GM18517 (cell line): Measurements from ENCODE around the gene USP35.
"Not testable (repeated sequence)": the region's sequence is repeated elsewhere in the genome, so short reads cannot be mapped to it uniquely, and the experiment has no call there.

Source experiments
- ATAC-seq: cut with Tn5 transposase; IDR thresholded peaks from one replicate; pipeline ENCODE4 v1.9.1; 2021; ENCODE audit warnings: mild to moderate bottlenecking, moderate library complexity; ENCODE audit not compliant: unreplicated experiment

USP35 gene

DNA sequence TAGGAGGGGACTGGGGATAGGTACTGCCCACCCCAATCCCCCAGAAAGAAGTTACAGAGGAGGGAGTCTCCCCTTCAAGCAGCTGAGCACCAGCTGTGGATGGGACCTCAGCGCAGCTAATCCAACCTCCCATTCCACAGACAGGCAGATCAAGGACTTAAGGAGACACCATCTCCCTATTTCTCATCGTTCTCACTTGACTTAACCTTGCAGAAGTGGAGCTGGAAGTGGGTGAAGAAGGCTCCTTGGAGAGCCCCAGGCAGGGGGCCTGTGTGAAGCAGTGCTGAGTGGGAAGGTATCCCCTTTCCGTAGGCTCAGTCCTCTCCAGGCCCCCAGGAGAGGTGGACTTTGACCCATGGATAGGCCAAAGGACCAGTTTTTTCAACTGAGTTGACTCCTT is 27.3 kb downstream of the USP35 start:
- no peak for ATAC-seq

DNA sequence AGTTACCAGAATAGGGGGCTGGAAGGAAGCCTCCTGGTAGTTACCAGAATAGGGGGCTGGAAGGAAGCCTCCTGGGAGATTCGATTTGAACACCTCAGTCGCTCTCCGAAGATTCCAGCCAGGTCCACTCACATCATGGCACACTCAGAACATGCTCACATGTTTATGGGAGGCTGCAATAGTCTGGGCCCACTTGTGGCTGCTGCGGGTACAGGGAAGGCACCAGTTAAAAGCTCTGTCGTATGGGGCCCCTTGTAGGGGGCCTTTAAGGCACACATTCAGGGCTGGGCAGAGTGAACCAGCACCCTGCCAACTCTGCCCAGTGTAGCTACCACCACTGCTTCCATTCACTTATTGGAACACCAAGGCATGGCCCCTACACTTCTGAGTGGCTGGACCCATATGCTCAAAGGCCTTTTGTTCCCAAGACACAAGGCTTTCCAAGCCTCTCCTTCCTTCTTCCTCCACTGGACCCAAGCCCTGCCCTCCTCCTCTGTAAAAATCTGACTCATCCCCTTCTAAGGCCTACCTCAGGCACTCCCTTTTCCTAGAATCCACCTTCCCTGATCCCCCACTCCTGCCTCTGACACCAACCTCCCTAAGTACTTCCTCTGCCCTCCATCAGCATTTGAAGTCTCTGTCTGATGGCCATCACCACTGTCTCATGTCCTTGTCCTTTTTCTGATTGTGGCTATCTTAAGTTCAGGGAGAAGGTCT is 28.0 kb downstream of the USP35 start:
- ATAC-seq = no peak

DNA sequence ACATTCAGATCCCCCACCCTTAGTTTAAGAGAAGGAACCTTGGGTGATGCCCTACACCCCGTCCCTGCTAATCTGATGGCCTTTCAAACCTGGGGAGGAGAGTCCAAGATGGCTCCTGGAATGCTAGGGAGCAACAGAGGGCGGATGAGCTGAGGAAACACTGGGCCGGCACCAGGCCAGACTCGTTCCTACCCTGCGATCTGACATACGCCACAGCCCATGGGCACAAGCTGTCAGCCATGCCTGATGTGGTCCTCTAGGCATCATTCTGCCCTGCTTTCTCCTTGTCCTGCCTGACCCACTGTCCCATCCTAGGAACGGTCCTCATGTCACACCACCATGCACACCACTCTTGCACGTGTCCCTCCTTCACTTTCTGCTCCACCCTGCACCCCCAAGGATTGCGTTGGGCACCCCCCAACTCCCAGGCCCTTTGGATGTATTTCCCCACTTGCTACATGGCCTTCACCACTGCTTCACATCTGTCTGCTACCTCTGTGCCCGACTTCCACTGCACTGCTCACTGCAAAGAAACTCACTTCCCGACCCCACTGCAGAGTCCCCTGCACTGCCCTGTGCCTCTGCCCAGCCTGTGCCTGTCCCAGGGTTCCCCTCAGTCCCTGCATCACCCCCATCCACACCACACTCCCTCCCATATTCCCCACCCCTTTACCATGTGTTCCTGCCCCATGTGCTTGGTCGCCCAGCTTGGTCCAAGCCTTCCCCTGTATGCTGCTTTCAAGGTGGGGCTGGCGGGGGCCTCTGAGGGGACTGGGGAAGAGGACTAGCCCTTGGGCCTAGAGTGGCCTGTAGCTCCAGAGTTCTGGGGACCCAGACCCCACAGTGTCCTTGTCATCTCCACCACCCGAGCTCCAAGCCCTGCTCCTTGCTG is 29.2 kb downstream of the USP35 start:
- no peak for ATAC-seq

DNA sequence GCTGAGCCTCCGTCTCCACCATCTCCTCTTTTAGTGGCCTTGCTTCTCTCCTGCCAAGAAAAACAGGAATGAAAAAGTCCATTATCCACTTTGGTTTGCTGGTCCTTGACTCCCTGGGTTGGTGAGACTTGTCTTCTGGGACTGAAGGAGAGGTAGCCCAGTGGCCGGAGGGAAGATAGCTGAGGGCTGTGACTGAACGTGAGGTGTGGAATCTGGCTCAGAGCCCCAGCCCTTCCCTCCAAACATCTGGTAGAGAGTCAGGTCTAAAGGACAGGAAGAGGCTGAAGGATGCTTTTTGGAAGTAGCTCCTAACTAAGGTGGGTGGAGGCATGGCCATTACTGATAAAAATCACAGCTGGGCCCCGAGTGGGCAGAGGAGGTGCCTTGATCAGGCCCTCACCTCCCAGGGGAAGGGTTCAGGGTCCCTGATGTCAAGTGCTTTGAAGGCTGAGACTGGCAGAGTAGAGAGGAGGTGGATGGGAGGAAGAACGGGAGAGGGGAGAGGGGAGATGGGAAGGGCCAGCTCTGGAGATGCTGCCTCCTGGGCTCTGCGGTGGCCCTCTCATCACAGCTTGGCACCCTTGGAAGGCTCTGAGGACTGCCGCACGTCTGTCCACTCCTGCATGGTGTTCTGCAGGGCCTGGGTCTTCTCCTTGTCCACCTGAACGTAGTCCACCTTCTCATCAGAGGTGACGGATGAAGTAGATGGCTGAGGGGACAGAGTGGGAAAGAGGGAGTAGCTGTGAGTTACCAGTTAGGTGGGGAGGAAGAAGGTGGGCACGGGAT is 30.2 kb downstream of the USP35 start:
- no peak for ATAC-seq

DNA sequence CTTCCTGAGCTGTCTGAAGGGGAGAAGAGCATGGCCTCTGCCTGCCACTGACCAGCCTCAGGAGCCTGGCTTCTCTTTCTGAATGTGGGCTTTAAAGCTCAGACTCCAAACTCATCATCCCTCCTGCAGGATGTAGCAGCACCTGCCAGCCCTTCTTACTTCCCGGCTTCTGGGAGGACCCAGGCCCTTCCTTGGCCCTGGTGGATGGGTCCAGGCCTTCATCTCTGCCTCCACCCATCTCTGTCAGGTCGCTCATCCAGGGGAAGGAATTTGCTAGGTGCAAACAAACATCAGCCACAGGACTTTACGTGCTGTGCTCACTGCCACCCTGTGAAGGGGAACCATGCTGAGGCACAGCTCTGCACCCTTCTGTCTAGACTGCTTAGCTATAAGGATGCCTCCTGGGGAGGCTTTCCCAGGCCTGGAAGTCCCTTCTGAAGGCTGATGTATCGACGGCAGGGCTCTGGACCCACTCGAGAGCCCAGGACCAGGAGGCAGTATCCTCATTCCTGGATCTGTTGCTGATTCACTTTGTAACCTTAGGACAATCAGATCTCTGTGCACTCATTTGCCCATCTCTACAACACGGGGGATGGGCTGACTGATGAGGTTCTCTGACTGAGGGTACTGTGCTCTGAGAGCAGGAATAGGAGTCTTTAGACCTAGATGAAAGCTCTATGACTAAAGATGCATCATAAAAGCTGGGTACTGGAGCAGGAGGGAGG is 30.9 kb downstream of the USP35 start:
- ATAC-seq = no peak

DNA sequence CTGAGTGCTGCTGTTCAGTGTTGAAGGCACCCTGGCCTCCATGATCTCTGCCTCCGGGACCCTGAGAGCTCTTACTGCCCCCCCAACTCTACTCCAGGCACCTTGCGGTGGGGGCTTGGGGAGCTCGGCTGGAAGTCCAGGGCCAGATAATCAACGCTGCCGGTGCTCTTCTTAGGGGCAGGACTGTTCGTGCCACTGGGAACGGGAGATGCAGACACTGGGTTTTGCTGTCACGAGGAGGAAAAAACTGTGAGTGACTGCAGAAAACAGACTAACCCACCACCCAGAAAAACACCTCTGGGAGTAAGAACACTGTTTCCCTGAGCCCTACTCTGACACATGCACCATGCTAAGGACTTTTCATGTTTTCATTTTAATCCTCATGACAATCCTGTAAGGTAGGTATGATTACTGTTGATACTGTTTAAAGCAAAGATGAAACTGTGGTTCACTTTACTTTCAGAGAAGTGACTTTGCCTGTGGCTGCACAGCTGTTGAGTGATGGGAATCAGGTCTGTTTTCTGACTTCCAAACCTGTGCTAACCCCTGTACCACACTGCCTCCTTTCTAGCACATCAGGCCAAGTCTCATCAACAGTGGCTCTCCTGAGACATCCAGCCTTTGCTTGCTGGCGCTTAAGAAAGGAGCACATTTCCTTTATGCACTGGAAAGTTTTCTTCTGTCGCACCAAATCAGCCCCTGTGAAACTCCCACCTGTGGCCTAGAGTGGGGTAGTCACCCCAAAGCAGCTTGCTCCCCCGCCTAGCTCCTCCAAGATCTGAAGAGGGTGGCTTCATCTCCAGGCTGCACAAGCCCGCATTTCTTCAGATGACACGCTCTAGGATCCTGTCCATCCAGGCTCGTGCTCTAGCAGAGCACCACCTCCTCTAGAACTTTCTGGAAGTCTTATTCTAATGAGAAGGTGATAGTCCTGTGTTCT is 31.8 kb downstream of the USP35 start:
- no peak for ATAC-seq

DNA sequence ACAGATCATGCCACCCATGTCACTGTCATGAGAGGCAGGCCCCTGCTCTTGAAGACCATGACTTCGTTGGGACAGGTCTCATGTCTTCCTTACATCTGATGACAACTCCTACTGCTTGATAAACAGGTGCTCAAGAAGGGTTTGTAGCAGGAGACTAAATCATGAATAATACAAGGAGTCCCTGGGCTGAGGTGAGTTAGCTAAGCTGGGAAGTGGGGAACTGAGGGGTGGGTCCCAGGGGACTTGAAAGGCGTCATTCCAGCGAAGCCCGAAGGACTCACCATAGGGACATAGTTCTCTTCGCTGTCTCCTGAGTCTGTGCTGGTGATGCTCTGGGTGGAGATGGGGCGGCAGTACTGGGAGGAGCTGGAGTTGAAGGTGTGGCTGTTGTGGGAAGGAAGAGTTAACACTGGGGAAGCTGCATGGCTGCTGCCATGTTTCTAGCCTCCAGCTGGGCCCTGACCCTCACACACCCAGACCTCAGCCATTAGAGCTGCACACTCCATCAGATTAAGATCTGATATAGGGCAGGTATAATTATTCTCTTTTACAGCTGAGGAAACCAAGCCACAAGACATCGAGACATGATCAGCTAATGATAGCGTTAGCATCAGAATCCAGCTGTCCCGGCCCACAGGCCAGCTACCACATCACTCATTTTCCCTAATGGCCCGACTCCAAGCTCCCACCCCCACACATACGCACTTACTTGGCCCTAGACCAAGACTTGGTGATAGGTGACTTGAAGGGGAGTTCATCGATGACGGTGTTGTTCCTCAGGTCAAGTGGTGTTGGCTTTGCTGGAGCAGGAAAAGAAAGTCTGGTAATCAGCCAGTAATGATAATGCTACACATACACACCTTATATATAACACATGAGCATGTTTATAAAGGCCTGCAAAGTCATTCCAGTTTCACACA is 32.9 kb downstream of the USP35 start:
- ATAC-seq = no peak

DNA sequence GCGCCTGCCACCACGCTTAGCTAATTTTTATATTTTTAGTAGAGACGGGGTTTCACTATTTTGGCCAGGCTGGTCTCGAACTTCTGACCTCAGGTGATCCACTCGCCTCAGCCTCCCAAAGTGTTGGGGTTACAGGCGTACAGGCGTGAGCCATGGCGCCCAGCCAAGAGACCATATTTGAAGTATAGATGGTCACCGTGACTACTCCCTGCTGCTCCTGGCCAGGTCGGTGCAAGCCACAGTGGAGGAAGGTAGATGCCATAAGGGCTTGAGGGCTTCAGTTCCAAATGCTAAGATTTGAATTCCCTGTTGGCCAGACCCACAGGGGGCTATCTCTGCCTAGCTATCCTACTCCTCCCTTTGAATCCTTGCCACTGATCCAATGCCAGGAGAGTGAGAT is 34.0 kb downstream of the USP35 start:
- ATAC-seq = not testable (repeated sequence)

DNA sequence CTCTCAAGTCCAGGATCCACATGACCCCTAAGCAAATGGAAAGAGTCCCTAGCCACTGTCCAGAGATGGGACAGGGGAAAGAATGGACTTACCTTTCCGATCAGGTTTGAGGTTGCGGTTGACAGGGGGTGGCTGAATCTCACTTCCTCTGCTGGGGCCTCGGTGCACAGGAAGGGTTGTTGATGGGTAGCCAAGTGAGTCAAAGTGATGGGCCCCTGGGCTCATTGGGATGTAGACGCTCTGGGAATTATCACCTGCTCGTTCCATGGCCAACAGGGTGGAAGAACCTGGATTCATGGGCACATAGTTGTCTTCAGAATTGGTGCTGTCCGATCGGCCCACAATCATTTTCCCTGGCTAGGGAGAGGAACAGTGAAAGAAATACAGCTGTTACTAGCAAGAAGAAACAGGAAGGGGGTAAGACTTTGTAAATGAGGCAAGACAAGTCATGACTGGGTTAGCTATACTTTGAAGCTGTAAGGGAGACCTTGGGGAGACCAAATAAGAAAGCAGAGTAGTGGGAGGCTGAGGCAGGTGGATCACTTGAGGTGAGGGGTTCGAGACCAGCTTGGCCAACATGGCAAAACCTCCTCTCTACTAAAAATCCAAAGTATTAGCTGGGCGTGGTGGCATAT is 34.7 kb downstream of the USP35 start:
- peak; percentile 76 for ATAC-seq

DNA sequence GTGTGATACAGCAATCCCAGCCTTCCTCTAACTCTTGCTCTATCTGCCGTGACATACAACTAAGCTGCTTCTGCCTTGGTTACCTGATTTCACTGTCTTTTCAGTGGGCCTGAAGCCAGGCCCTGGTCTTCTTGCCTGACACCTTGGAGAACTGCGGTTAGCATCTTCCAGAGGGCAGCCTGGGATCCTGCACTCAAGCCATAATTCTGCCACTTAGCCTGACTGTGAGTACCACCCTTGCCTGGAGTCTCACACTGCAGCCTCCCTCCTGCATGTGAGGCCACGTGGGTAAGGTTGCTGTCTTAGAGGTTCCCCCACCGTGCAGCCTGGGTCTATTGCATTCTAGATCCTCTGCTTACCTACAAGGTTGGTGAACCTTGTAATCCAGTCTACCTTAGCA is 35.8 kb downstream of the USP35 start:
- no peak for ATAC-seq

DNA sequence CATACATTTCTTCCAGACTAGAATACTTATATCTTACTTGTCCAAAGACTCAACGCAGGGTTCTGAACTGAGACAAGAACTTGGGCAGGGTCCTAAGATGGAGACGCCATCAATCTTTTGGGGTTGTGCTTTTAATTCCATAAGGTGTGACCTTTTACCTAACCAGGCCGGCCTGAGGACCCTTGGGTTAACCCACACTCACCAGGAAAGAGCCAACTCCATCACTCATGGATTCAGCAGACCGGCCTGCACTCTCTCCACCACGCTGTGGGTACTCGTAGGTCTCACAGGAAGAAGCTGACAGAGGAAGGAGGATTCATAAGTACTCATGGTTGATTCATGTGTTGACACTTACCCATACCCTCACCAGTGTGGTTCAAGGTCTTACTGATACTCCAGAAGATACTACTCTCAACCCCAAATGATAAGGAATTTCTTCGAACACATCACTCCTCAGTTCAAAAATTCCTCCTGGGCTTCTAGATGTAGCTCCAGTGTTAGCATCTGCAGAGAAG is 36.2 kb downstream of the USP35 start:
- ATAC-seq = no peak

DNA sequence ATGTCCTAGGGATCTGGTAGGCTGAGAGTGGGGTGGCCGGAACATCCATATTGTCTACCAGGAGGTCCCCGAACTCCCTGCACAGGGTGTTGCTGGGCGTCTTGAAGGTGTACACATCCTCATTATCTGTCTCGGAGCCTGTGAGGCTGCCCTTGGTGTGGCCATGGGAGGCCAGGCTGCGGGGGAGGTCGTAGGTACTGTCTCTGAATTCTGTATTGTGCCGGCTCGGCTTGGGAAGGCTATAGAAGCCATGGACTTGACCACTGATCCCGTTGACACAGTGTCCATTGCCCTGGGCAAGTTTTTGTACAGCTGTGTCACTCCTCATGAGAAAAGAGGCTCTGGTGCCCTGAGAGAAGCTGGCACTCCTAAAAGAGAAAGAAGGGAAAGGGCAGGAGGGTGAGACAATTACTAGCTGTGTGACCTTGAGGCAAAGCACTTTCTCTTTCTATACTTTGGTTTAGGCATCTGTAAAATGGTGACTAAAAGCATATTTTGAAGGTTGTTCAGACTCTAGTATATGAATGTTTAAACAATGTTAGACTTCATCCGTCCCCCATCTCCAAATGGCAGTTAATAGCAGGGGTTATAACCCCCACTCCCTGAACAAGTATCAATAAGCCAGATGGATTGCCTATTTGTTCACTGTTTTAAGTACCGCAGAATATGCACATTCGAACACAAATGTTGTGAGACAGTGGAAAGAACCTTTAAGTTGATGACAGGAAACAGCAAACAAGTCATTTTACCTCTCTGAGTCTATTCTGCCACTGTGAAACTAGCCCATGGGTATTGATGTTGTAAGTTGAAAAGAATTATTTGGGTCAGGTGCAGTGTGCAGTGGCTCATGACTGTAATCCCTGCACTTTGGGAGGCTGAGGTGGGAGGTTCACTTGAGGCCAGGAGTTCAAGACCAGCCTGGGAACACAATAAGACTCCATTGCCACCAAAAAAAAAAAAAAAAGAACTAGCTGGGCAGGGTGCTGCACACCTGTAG is 38.3 kb downstream of the USP35 start:
- ATAC-seq = no peak

DNA sequence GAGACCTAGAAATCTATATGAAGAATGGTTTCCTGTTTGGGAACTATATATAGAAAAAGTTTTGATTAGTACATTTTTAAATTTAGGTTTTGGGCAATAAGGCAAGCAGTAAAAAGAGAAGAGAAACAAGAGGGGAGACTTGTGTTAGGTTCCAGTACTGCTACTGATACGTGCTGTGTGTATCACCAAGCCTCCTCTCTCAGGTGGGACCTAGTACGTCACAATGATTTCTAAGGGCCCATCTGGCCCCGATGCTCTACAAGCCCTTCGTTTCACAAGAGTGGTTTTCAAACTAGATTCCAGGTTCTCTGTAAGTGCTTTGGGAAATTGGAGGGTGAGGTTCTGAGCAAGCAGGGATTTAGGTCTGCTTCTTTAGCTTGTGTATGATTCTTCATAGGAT is 39.2 kb downstream of the USP35 start:
- ATAC-seq = no peak

DNA sequence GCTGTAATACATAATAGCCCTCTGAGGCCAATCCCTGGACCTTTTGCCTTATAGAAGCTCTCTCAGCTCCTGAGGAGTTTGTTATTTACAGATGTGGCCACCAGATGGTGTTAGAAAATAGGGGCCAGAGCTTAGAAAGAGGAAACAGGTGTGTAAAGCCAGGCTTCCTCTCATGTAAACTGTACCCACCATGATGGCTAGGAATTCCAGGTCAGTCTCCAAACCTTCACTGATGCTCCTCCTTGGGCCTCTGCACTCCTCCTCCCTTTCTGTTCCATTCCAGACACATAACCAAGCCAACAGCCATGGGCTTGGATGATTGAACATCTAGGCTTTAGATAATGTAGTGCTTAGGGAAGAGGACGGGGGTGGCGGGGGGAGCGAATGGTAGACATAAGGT is 39.7 kb downstream of the USP35 start:
- peak; percentile 48 for ATAC-seq

DNA sequence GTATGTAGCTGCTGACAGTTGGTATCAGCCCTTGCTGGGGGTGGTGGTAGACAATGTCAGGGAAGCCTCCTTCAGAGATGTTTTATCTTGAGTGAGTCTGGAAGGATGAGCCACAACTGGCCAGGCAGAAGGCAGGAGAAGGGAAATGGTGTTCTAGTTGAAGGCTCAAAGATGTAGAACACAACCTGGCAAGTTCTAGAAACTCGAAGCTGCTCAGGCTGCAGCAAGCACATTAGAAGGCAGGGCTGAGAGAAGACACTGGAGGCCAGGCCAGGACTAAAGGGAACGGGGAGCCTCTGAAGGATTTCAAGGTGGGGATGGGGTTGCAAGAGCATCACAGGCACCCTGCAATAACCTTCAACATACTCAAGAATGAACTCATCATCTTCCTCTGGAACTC is 40.4 kb downstream of the USP35 start:
- no peak for ATAC-seq

DNA sequence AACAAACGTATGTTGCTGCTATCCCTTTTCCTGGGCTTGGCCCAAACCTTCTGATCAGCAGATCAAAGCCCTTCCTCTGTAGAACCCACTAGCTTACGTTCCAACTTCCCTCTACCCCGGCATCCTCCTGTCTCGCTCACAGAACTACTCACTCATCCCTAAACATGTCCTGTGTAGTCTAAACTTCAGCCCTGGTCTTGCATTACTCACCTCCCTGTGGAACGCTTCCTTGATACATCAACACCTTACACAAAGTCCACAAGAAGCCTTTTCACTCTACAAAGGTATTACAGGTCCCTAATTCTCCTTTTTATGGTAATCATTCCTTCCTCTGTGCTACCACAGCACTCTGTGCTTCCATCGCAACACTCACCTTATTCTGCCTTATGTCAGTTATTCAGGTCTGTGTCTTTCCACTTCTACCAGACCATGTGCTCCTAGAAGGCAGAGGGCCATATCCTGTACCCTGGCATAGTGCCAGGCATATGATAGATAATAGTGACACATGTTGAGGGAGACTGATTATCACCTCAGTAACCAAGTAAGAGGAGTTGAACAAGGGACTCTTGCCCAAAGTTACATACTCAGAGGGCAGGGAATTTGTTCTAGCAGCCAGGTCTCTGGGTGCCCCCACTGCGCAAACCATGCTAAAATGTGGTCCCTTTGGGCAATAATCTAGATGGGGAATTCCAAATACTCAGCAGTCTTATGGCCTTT is 41.6 kb downstream of the USP35 start:
- ATAC-seq = no peak
